Measurements from ENCODE around the gene ST6GALNAC2.
"Not testable (repeated sequence)": the region's sequence is repeated elsewhere in the genome, so short reads cannot be mapped to it uniquely, and the experiment has no call there.

The ST6GALNAC2 gene

DNA sequence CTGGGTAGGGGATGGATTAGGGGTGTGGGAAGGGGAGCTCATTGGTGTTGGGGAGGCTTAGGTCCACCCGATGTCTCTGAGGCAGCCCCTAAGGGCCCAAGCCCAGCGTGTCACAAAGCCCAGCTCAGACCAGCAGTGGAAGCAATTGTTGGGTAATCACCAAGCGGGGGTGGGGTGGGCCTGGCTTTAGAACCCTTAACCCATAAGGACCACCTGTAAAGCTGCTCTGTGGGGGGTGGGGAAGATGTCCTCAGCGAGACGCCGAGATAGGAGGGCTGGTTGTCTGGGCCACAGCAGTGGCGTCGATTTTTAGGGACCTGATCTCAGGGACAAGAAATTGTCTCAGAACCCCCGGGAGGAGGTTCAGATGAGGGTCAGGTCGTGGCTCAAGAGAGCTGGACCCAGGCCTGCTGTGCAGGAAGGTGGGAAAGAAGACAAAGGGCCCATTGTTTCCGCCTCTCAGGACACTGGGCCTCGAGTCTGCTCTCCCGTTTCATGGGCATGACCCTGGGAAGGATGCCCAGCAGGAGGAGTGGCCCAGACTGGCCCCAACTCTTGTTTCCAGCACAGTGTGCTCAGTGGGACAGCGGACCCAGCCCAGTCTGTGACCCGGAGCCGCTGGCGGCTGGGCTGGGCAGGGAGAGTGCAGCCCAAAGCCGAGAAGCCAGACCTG, 15.9 kb downstream of the ST6GALNAC2 start:
- no peak for DNase-seq

DNA sequence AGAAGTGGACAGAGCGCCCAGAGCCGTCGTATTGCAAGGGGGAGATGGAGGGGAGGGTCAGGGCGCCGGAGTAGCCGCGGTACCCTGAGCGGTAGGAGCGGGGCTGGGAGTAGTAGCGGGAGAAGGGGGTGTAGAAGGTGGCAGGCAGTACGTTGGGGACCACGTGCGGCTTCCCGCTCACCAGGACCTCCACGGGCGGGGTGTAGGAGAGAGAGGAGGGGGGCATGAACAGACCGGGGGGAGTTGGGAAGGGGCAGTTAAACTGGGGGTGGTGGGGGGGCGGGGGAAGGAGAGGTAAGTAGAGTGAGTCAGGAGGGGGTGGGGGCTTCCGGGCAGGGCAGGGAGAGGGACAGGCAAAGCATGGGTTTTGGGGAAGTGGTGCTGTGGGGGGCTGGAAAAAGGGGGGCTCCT, 16.8 kb downstream of the ST6GALNAC2 start:
- DNase-seq: no peak

GRCh38 chr17:76567634-76568432, 17.8 kb downstream of the ST6GALNAC2 start:
- DNase-seq: no peak

- no peak for DNase-seq
Observed at GRCh38 chr17:76566988-76567431, 18.6 kb downstream of the ST6GALNAC2 start.

DNA sequence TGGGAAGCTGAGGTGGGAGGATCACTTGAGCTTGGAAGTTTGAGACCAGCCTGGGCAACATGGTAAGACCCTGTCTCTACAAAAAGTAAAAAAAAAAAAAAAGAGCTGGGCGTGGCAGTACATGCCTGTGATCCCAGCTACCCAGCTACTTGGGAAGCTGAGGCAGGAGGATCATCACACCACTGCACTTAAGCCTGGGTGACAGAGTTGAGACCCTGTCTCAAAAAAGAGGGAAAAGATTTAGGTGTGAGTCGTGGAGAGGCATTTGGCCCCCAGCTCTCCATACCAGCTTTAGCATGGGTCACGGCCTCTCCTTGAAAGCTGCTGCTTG, 19.1 kb downstream of the ST6GALNAC2 start:
- DNase-seq: no peak

- DNase-seq: no peak
Observed at GRCh38 chr17:76565728-76566612, 19.7 kb downstream of the ST6GALNAC2 start.

- DNase-seq: not testable (repeated sequence)
Observed at GRCh38 chr17:76564991-76565727, 20.5 kb downstream of the ST6GALNAC2 start.

DNA sequence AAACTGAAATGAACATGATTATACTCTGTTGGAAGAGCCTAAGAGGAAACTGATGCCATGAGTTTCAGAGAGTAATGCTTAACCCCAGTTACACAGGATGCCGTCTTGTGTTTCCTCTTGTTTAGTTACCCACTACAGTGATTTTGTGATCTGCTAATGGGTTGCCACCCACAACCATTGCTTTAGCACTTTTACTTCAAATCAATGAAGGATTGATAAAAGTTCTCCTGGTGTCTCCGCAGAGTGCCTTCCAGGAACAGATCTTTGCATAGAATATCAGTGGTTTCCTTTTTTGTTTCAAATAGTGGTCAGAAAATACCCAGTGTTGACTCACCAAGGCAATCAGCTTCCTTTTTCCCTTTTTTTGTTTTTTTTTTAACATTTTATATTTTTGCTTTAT, 22.3 kb downstream of the ST6GALNAC2 start:
- DNase-seq: not testable (repeated sequence)

GRCh38 chr17:76562734-76563148, 22.9 kb downstream of the ST6GALNAC2 start:
- DNase-seq: no peak

DNA sequence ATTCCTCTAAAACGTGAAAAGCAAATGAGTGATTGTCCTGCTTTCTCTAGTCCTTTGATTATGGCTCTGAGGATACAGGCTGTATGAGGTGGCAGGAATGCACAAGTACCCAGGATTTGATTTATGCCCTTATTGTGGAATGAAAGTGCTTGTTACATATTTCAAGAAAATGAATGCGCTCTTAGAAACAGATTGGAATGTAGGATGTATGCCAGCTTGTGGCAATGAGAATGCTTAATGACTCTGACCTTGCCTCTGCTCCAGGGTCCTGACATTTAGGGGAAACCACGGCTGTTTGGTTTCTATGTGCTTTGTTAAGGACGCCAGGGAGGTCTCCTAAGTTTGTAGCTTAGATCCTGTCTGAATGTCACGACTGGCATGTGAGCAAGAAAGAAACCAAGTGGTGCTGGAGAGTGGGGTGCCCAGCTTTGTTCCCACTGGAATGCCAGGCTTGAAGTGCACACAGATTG, 23.8 kb downstream of the ST6GALNAC2 start:
- DNase-seq: no peak

- DNase-seq: no peak
Observed at GRCh38 chr17:76561332-76561731, 24.3 kb downstream of the ST6GALNAC2 start.

DNA sequence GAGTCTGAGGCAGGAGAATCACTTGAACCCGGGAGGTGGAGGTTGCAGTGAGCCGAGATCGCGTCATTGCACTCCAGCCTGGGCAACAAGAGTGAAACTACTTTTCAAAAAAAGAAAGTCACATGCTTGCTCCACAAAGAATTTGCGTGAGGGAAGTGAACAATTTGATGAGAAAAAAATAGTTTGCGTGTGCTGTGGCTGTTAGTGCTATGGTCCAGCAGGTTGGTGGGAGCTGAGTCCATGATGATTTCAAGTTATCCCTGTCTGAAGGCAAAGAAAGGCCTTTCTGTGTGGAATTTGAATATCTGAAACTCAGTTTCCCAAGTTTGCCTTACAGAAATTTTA, 24.8 kb downstream of the ST6GALNAC2 start:
- DNase-seq: no peak

DNA sequence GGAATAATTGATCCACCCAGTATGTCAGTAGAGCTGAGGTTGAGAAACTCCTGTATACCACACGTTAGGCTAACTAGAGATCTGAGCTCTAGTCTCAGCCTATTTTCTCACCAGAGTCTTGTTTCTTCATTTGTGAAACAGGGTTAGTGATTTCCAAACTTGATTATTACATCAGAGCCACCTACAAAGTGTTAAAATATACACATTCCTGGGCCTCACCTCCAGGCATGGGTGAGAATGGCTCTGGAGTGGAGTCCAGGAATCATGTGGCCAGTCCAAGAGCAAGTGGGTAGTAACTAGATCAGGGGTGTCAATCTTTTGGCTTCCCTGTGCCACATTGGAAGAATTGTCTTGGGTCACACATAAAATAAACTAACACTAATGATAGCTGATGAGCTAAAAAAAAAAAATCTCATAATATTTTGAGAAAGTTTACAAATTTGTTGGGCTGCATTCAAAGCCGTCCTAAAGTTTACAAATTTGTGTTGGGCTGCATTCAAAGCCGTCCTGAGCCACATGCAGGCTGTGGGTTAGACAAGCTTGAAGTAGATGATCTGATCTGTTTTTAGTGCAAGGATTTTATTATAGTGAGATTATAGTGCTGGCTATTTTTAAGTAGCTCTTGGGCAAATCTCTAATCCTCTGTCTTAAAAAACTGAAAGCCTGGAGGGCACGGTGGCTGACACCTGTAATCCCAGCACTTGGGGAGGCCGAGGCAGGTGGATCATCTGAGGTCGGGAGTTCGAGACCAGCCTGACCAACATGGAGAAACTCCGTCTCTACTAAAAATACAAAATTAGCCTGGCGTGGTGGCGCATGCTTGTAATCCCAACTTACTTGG, 25.4 kb downstream of the ST6GALNAC2 start:
- no peak for DNase-seq

DNA sequence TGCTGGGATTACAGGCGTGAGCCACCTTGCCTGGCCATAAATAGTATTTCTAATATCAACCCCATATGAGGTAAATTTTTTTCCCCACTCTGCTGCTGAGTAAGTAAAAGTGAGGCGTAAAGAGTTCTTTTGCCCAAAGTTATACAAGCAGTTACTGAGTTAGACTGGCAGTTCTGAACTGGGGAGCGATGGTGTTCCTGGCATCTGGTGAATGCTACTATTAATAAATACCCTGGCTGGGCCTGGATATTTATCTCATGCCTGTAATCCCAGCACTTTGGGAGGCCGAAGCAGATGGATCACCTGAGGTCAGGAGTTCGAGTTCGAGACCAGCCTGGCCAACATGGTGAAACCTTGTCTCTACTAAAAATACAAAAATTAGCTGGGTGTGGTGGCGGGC, 26.2 kb downstream of the ST6GALNAC2 start:
- DNase-seq: not testable (repeated sequence)

DNA sequence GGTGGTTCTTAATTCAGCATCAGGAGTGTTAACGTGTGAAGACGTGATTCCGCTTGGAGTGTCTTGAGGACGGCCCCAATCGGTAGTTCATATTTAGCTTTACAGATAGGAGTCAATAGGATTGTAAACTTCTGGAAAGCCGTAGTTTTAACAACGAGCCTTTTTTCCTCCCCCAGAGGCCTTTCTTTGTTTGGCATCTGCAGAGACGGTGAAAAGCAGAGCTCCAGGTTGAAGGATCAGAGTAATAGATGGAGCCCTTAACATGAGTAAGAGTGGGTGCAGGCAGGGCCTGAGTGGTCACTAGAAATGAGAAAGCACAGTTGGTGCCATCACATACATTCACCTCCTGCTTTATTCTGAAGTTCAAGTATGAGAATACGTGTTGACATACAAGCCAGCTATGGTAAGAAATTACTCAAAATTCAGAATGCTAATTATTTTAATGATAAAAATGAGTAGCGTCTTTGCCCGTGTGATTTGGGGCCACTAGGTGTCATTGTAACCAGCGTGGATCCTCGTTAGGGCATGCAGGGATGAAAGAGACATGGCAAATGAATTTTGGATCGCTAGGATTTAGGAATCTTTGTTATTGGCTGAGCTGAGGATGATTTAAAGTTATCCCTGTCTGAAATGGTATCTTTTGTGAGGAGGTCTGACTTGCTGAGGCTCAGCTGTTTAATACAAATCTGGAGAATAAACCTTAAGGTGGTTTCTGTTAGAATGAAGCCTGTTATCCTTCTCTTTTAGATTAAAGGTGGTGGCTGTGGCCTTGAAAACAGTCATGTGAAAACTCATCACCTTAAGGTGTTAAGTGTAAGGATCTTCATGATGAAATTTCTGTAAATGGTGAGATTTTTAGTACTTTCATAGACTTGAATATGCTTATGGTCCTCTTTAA, 27.2 kb downstream of the ST6GALNAC2 start:
- DNase-seq: no peak

DNA sequence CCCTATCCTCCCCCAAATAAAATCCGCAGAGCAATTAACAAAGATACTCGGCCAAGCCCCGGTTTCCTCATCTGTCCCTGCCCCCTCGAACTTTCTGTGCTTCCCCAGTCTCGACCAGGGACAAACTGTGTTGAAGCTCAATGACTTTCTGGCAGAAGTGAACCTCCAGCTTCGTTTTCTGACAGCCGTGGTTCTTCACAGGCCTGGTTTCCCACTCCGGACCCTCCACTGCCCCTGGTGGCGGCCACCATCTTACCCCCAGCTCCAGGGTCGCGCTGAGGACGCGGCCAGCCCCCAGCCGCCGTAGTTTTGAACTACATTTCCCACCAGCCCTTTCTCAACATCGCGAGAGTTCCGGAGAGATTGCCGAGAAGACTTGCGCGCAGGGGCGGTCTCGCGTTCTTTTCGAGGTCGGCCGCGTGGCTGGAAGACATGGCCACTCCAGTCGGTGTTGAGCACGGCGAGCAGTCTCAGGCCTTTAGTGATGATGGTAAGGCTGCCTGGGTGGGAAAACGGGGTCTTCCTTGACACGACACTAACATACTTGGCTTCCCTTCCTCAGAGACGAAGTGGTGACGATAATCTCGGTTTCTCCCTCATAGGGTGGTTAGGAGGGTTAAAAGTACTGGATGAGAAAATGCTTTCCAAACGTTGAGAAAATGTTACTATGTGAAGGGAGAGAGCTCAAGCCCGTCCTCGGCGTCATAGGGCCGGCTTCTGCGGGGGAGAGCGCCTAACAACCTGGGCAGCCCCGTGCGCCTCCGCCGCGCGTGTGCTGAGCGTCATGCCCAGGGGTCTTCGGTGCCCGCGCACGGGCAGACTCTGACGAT, 28.1 kb downstream of the ST6GALNAC2 start:
- DNase-seq: peak; percentile 88

- no peak for DNase-seq
Observed at GRCh38 chr17:76556765-76557367, 28.8 kb downstream of the ST6GALNAC2 start.

DNA sequence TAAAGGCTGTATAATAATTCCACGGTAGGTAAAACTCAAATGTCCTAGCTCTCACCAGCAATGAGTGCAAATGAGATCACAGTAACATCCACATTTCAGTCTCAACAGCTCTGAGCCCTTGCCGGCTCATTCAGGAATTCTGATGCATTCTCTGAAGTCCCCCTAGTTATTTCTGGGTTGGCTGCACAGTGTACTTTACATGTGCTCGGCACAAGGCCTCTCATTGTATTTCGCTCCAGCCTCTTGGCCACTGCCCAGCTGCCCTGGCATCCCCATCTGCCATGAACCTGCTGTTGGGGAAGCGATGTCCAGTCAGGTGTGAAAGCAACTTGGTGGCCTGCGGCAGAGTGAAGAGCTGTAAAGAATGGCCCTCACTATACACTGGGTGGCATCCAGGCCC, 31.5 kb downstream of the ST6GALNAC2 start:
- DNase-seq: no peak
